NCI-H128 (cell line): Measurements from ENCODE around the gene LEF1.

Experiments used
- DNase-seq: peaks from one replicate; lab custom pipeline; 2025; ENCODE audit not compliant: unreplicated experiment; lab: John Stamatoyannopoulos, UW

The LEF1 gene

DNA sequence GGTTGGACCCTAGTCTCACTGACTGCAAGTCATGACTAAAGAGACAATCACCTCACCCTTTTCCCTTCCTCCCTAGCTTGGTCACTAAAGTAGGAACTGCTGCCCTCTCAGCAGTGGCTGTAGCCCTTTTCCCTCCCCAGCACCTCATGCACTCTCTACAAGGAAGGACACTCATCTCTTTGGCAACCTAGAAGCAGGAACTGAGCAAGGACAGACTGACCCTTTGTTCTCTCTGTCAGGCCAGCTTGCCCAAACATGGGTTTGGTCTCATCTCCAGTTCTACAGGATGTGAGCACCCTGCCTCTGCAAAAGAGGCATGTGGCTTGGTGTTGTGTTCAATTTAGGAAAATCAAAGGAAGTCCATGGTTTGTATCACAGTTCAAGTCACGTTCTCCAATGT lies 15.8 kb downstream of the LEF1 start:
- no peak for DNase-seq

DNA sequence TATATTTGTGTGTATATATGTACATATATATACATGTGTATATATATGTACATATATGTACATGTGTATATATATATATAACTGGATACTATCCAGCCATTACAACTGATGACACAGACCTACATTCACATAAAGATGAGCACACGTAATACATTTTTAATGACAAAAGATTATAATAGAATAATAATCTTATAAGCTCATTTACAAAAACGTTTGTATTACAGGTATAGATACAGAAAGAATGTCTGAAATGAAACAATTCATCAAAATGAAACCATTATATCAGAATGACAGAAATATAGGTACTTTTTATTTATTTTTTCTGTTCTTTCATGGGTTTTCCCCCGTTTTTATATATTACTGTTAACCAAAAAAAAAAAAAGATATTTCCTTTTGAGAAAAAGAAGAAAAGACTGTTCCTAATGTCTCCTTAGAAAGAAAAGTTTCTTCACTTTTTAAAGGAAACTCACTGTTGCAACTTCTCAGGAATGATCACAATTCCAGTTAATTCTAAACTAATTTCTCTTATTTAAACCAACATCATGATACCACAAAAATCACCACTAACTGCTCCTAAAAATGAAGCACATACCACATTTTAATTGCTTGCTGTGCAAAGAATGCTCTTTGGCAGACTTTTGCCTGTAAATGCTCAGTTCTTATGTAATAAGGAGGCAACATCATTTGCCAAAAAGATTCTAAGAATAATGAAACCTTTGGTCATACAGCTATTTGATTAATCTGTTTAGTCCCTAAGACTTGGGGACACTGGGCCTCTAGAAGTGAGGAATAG lies 18.9 kb downstream of the LEF1 start:
- no peak for DNase-seq

DNA sequence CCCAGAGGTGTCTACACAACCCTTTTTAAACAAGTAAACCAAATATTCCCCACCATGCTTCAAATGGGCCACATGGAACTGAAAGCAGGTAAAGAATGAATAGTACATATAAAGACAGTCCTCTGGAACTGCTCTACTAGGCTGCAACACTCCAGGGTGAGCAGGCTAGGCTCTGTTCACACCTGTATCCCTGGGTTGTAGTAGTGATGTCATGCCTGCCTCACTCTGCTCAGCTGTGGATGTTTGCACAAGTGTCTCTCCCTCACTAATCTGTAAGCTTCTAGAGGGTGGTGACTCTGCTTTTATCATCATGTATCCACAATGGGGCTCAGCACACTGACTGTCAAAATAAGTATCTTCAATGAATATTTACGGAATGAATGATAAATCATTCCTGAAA lies 20.4 kb downstream of the LEF1 start:
- DNase-seq = no peak

DNA sequence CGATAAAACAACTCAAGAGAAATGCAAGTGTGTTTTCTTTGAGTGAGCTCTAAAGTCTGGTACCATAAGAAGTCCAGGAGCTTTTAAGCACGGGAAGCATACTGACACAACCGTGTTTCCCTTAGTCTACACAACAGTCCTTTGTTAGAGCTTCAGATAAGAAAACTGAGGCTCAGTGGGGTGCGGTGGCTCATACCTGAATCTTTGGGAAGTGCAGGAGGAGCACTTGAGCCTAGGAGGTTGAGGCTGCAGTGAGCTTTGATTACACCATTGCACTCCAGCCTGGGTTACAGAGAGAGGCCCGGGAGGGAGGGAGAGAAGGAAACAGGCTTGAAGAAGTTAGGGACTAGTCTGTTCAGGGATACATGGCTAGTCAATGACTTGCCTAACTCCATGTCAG lies 21.9 kb downstream of the LEF1 start:
- no peak for DNase-seq

DNA sequence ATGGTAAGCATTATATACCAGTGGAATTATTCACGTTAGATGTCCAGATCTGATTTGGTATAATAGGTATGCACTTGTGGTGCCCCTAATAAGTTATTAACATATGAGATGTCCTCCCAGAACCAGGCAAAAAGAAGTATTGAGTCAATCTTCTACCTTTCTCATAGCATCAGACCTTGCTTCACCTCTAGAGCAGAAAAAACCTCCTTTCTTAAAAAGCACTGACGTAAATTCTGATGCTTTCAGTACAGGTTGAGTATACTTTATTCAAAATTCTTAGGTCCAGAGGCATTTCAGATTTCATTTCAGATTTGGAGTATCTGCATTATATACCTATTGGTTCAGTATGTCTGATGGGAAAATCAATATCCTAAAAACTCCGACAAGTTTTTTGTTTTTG lies 22.4 kb downstream of the LEF1 start:
- no peak for DNase-seq

DNA sequence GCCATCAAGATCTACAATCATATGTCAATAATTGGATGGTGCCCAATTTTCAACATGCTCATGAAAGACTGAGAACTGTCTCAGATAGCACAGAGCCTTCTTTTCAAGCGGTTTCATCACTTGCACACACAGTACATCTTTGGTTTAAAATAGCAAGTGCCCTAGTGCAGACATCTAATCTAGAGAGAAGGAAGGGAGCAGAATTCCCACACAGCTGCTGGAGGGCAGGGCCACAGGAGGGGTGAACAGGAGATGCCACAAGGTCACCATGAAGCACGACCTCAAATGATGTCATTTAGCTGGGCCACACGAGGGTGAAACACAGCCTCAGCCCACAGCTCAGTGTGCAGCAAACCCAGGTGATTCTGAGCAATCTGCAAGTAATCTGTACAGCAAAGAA lies 24.3 kb downstream of the LEF1 start:
- DNase-seq = no peak

DNA sequence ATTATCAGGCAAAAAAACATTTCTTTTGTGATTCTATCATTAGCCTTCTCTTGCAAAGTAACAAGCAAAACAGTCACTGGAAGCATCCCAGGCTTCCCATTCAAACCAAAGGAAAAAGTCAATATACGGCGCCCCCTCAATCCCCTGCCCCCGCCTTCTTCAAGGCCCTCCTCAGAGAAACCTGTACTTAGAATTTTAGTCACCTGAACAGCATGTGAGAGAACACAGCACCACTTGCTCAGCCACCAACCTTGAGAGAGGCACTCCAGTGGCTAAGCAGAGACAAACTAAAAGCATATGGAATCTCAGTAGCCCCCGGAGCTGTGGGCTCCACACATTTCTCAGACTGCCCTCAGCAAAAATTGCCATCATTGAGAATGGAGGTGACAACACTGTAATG lies 25.2 kb downstream of the LEF1 start:
- no peak for DNase-seq

DNA sequence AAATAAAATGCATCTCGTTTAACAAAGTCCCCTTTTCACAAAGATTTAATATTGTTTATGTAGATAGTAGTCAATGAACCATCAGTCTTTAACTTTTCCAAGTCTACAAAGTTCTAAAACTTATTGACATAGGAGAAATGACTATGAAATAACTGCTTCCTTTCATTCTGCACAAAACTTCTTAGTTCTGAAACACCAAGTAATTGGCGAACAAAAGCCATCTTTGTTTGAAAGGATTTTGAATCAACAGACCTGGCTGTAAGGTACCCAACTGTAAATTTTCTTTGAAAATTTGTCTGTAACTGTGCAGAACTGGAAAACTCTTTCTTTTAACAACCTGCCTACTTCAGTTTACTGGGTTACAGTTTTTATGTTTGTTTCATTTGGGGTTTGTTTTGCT lies 25.9 kb downstream of the LEF1 start:
- DNase-seq = no peak

DNA sequence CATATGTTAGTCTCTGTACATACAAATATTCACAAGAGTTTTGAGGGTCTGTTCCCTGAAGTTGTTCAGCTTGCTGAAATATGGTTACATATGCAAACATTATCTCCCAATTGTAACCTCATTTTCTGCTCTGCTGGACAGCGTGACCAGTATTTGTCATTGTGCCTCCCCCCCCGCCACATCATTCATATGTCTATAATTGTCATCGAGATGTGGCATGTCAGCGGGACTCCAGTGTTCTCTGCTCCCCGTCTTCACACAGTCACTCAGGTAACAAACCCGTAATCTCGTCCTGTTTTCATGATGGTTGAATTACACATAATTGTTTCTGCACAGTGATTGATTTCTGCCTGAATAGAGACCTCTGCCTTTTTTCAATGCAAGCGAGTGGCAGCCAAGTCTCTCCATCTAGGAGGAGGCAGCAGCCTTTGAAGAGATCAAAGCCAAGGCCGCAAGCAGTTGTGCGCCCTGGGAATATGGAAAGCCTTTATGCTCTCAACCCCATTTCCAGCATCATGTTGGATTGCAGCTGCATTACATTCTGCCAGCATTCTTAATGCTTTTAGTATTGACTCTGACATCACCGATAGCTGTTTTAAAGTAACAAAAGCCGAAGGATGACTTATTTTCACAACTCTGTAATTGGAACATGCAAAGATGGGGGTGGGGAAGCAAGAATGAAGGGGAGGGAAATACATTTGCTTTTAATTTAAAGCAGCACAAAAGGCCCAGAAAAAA lies 27.4 kb downstream of the LEF1 start:
- no peak for DNase-seq

DNA sequence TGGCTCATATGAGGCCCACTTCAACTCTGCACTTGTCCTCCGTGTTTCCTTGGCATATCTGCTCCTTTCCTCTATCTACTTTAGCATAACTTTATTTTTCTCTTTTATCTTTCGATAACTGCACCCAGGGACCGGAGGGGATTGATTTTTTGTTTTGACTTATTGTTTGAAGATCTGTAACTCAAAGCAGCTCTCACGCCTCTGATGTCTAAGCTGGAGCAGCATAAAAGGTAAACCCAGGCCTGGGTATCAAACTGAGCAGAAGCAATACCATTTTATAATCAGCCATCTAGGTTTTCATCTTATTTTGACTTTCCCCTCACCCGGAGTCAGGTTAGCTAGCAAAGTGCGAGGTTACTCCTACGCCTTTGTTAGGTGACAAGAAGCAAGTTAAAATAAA lies 28.4 kb downstream of the LEF1 start:
- no peak for DNase-seq

DNA sequence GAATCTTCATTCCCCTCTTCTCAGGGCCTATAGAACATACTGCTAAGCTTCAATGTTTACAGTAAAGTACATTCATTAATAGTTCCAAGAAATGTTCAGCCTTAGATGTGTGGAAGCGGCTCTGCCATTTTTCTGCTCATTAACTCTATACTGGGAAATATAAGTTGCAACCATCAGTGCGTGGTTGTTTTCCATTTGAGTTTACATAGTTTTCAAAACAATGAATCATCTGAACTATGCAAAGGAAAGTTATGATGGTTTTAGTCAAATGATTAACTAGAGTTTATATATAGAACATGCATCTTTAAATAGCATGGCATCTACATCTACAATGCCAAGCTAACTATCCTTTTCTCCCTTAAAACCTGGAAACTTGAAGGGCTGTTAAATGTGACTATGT lies 29.6 kb downstream of the LEF1 start:
- no peak for DNase-seq

DNA sequence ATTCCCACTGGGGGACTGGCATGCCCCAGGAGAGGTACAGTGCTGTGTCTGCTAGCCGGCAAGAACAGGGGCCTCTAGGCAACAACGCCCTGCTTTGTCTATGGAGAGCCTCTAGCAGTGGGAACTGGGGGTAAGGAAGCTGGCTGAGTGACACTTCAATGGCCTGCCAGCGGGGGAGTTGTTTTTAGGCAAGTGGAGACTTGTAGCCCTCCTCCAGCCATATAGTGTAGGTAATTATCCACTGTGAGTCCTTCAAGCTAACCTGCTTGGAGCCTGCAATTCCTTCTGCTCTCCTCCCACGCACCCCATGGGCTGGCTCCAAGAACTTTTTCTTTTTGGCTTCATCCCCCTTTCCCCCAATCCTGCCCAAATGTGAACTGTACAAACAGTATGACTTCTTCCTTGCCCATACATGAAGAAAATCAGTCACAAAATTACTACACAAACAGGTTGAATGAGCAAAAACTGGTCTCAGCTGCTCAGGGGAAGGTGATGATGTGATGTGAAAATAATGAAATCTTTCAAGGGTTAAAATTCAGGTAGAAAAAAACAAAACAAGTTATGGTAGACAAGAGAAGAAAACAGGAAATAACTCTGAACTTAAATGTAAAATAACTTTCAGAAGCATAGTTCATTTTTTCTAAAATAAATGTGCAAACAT lies 33.1 kb downstream of the LEF1 start:
- peak; percentile 28 for DNase-seq

DNA sequence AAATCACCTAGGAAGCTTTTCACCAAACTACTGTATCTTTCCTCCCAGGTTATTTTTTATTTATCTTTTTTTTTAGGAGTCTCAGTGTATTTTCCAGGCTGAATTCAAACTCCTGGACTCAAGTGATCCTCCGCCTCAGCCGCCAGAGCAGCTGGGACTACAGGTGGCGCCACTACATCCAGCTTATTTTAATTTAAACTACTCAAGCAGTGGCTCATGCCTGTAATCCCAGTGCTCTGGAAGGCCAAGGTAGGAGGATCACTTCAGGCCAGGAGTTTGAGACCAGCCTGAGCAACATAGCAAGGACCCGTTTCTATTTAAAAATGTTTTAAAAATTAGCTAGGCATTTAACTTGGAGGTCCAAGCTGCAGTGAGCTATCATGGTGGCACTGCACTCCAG lies 37.8 kb downstream of the LEF1 start:
- DNase-seq = no peak

DNA sequence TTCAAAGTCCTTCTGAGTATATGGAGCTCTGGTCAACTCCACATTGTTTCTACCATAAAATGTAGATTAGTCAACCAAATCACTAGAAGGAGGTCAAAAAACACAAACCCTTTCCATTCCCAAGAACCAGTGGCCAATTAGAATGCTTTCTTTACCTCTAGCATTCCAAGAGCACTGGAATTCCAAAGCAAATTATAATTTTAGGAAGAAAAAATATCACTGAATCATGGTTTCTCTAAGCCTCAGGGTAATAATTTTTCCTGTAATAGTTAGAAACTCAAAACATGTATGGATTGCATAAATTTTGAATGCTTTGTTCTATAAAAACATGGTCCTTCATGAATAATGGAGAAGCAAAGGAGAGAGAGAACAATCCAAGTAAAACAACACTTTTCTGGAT lies 39.5 kb downstream of the LEF1 start:
- no peak for DNase-seq

DNA sequence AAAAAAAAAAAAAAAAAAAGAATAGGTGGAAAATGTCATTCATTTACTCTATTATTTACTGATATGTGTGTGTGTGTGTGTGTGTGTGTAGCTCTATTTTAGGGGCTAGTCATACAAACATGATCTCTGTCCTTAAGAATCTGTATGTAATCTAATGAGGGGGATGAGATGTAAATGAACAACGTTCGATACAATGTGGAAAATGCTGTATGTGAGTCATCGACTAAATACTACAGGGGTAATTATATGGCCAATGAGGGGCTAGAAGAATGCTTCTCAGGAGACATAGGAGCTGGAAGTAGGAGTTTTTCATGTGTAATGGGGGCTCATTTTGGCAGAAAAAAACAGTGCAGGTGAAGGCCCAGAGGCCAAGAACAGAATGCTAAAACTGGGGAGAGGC lies 41.9 kb downstream of the LEF1 start:
- no peak for DNase-seq

DNA sequence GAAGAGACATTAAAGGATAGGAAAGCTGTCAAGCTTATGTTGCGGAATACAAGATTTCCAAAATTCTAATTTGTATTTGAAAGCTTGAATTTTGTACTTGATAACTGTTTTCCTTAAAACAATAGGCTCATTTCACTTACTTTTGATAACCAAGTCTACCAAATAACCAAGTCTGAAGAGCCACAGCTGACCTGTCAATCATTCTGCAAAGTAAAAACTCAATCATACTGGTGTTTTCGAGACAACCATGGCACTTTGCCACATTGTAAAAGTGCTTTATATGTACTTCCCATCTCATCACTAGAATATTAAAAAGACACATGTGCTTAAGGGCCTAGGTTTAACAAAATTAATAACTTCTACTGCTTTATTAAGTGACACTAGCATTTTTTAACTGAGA lies 47.9 kb downstream of the LEF1 start:
- DNase-seq = no peak

DNA sequence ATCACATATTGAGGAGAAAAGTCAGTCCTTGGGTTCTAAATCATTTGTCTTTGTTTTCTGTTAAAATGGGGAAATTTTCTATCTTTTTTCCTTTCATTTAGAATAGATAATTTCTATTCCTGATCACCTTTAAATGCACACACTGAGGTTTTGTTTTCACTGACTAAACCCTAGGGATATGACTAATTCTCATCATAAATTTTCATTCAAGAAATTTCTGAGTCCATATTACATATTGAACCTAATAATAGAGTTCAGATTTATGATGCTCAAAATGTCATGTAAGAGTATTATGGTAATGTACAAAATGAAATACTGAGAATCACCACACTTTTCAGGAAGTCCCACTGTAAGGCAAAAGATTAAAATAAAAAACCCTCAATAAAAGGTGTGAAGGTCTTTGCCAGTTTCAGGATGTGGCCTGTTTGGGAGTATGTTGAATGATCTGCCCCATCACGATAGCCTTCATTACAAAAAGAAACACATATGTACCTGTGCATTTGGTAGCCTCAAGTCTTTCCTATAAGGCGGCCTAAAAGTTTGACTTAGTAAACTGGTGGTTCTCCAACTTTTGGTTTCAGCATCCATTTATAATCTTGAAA lies 49.4 kb downstream of the LEF1 start:
- DNase-seq = no peak

DNA sequence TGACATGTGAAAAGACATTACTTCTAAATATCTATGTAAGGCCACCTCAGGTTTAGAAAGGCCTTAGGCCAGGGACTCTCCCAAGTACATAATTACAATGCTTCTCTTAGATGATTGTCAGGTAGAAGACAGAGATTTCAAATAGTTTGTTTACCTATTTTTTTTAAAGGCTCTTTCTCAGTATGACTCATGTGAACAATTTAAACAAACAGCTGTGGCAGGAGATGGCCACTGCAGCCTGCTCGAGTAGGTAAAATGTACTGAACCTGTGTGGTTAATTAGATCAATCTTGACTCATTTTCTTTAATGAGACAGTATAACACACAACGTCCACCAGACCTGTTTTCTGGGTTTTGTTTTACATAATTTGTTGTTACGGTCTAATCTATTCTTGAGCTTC lies 50.2 kb downstream of the LEF1 start:
- DNase-seq = no peak

DNA sequence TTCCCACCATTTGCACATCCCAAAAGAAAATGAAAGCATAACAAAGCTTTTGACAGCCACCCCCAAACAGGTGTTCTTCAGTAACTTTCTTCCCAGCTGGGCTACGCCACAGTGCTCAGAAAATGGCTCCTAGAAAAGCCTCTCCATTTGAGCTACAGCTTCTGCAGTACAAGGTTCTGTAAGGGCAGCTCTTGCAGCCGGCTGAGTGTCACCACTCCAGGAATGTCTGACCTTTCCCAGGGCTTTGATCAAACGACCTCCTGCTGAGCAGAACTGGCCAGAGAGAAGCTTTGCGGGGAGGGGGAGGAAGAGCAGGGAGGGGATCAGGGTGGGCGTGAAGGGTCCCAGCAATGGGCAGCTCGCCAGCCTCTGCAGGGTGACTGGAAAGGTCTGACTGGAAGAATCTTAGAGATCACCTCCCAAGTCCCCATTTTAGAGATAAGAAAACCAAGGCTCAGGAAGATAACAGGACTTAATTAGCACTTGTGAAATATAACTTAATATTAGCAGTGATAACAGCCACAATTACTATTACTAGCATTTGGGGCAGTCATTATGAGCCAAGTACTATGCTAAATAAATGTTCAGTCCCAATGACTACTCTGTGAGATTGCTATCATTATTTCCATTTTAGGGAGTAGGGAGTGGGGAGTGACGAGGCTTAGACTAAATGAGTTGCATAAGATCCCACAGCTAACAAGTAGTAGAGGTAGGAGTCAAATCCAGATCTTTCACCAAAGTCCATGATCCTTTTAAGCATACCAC lies 51.1 kb downstream of the LEF1 start:
- no peak for DNase-seq

DNA sequence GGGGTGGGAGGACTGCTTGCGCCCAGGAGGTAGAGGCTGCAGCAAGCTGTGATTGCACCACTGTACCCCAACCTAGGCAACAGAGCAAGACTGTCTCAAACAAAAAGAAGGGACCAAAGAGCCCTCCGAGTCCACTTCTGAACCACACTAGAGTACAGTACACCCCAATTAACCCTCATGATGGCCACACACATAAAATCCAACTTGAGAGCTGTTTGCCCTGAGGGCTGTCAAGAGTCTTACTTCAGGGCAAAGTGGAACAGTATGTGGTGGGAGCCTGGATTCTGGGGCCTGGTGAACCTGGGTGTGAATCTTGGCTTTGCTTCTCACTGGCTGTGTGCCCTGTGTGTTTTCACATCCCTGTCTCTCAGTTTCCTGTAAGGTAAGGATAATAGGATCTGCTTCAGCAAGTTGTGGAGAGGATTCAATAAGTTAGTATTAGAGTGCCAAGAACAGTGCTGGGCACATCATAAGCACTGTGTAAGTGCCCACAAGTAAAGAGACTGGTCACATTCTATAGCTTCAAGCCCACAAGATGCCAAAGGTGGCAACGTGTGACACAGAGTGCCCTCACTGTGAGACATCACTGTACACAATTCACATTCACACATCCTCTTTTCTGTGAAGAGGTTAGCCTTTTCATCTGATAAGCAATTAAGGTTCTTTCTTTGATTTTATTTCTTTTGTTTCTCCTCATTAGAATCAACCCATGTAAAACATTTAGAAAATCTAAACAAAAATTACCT lies 52.1 kb downstream of the LEF1 start:
- no peak for DNase-seq

DNA sequence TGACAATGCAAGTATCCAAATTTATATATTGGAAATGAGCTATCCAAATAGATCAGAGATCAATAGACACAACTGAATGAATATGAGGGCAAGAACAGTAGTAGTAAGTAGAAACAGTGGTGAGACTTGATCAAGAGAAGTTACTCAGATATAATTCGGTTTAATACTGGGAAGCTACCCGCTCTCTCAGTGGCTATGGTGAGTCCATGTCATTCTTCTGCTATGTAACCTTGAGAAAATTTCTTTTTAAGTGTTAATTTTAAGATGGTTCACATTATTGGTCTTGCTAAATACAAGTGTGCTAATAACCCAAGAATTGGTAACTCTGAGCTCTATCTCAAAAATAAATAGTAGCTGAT lies 53.6 kb downstream of the LEF1 start:
- DNase-seq = no peak
